ENCODE measurements around the gene RAB11B. TPM values are rescaled to one million over a fixed set of nuclear protein-coding genes. Genes with fewer than 3 reads are reported as not detected.

Gene RAB11B
- total and polyA plus RNA-seq, 10 of the 15 experiments (the other 5 are each of a cell fraction or from before 2014, with no cell fraction given): 0.92 to 82.5 (median 17.9) TPM

- Histone ChIP-seq H2AFZ (ENCODE audit: control insufficient read depth, low read depth, low read length) (no peak overlapping the region), H3K4me1 (ENCODE audit: control insufficient read depth, insufficient read depth, low read length) (peaks cover 16% of the 10 kb centered on the region), H3K4me3 (no peak overlapping the region), H3K79me2 (ENCODE audit: control insufficient read depth, insufficient read depth, low read length) (peaks cover 37% of the 10 kb centered on the region), H3K4me2 (ENCODE audit: control insufficient read depth, insufficient read depth) (no peak overlapping the region), H3K9me3 (replicated peaks; ENCODE audit: control insufficient read depth, insufficient read depth, low read length) (no peaks in the 10 kb centered on the region), H3K27ac (ENCODE audit: control insufficient read depth, insufficient read depth) (no peak overlapping the region), H3K9ac (ENCODE audit: control insufficient read depth, insufficient read depth, low read length) (no peak overlapping the region), H4K20me1 (ENCODE audit: control insufficient read depth, insufficient read depth) (peaks cover 5% of the 10 kb centered on the region), H3K36me3 (ENCODE audit: control insufficient read depth in 2 of 2, insufficient read depth in 2 of 2, low read length in 1 of 2) (peaks cover 0 to 3% of the 10 kb centered on the region in 2 experiments; a peak in 1 of 4 replicates), H3K27me3 (replicated peaks in 1 of 2; ENCODE audit: control insufficient read depth in 2 of 2, insufficient read depth in 2 of 2, low read length in 1 of 2) (no peaks in the 10 kb centered on the region)
- ATAC-seq (no peak), FAIRE-seq (no peak), DNase-seq (ENCODE audit: low read depth, low spot score) (no peak)
- RAD21 ChIA-PET (ENCODE audit: unreplicated experiment): no interaction called here
- WGBS (ENCODE audit: insufficient coverage, insufficient replicate concordance, low lambda C conversion rate, missing lambda C conversion rate): 76% methylated on average over 8 of the region's 8 CpGs
- TF ChIP-seq ZSCAN29 (IDR thresholded peaks at IDR 0.05): no peak
- no peak for TF ChIP-seq YY1 (IDR thresholded peaks at IDR 0.05; ENCODE audit: low read depth, low read length)
- TF ChIP-seq ESRRA (IDR thresholded peaks at IDR 0.05; ENCODE audit: low read length): no peak
- TF ChIP-seq, protein P1, sequence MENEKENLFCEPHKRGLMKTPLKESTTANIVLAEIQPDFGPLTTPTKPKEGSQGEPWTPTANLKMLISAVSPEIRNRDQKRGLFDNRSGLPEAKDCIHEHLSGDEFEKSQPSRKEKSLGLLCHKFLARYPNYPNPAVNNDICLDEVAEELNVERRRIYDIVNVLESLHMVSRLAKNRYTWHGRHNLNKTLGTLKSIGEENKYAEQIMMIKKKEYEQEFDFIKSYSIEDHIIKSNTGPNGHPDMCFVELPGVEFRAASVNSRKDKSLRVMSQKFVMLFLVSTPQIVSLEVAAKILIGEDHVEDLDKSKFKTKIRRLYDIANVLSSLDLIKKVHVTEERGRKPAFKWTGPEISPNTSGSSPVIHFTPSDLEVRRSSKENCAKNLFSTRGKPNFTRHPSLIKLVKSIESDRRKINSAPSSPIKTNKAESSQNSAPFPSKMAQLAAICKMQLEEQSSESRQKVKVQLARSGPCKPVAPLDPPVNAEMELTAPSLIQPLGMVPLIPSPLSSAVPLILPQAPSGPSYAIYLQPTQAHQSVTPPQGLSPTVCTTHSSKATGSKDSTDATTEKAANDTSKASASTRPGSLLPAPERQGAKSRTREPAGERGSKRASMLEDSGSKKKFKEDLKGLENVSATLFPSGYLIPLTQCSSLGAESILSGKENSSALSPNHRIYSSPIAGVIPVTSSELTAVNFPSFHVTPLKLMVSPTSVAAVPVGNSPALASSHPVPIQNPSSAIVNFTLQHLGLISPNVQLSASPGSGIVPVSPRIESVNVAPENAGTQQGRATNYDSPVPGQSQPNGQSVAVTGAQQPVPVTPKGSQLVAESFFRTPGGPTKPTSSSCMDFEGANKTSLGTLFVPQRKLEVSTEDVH (IDR thresholded peaks at IDR 0.05; ENCODE audit: low read depth, partially characterized antibody): no peak
- TF ChIP-seq BCLAF1 (IDR thresholded peaks at IDR 0.05): no peak
- TF ChIP-seq, protein P2, sequence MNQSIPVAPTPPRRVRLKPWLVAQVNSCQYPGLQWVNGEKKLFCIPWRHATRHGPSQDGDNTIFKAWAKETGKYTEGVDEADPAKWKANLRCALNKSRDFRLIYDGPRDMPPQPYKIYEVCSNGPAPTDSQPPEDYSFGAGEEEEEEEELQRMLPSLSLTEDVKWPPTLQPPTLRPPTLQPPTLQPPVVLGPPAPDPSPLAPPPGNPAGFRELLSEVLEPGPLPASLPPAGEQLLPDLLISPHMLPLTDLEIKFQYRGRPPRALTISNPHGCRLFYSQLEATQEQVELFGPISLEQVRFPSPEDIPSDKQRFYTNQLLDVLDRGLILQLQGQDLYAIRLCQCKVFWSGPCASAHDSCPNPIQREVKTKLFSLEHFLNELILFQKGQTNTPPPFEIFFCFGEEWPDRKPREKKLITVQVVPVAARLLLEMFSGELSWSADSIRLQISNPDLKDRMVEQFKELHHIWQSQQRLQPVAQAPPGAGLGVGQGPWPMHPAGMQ (IDR thresholded peaks at IDR 0.05; ENCODE audit: borderline replicate concordance): no peak
- in situ Hi-C loops (cut with MboI): no loop called here
- intact Hi-C loops (cut with micrococcal nuclease; ENCODE audit: unreplicated experiment): no loop called here
- SMC1A ChIA-PET (ENCODE audit: uncharacterized antibody, unreplicated experiment): no interaction called here
- BruUV-seq (replicated peaks): no TSS peak
- CTCF ChIA-PET: interaction anchor here (0.6 to 1.3 kb wide), 2 partner anchors 39 to 50 kb away, joined by 3 read pairs; no protein-coding TSS in a partner anchor
- POLR2A ChIA-PET: no interaction called here
These were observed 3.2 kb downstream of the RAB11B start for GRCh38 chr19:8393192-8393870.
